Activated T-cell treated with anti-CD3 and anti-CD28 coated beads for 48 hours (primary cell): ENCODE data around the gene GLRA3.
"Not testable (repeated sequence)": the region's sequence is repeated elsewhere in the genome, so short reads cannot be mapped to it uniquely, and the experiment has no call there.

Experiments
- DNase-seq: peaks from one replicate; pipeline ENCODE4 v3.0.0-alpha.2; 2020; ENCODE audit warnings: low read depth

The GLRA3 gene

DNA sequence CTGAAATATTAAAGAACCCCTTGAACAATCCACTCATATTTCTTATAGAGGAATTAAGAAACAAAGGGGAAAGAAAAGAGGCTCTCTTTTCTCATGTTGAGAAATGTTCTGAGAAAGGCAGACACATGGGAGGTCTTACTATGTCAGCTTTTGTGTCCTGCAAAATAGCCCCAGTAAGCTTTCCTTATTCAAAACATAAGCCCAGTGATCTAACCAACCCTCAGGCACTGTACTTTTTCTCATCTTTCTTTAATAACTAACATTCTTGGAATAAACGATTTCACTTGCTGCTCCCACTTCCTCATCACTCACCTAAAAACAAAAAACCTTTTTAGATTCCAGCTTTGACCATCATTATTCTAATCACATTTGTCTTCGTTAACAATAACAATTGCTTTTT, 115.9 kb downstream of the GLRA3 start:
- no peak for DNase-seq

DNA sequence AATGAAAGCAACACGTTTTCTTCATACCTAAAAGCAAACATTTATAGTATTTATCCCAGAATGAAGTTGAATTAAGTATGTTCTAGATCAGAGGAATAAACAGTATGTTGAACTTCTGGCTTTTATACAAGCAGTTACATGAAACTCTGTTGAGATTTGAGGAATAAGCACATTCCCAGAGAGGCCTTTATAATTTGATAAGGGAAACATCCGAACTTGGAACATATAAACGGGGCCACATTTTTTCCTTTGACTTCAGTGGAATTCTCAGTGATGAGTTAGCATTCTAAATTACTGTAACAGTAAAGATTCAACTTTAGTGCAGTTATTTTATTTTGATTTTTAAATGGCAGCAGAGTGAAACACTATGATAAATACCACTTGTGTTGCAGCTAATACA, 119.5 kb downstream of the GLRA3 start:
- DNase-seq: no peak

DNA sequence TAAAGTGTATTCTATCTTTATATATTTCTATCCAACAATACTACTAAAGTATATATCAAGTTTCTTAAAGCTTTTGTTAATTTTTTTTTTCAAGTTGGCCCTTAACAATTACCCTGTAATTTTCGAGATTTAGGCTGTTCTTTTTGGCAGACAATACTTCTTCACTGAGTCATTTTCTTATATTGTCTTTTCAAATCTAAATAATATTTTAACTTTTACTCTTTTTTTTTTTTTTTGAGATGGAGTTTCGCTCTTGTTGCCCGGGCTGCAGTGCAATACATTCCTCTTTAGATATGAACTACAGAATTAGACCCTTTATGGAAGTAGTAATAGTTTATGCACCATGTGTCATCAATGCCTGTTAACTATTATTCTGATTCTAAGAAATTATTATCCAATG, 120.7 kb downstream of the GLRA3 start:
- no peak for DNase-seq

DNA sequence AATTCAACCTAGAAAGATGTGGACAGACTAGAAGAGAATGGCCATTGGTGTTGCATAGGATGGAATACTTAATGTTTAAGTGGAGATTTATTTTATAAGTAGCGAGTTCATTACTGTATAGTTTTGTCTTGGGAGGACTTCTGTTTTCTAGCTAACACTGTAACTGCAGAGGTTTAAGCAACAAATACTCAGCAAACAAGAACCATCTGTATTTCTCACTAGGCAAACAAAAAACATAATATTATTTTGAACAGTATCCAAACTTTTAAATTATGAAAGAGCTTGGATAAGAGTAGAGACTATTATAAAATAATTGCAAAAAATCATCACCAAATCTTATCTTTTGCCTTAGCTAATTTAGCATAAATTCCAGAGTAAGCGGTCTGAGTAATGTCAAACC, 121.1 kb downstream of the GLRA3 start:
- no peak for DNase-seq

DNA sequence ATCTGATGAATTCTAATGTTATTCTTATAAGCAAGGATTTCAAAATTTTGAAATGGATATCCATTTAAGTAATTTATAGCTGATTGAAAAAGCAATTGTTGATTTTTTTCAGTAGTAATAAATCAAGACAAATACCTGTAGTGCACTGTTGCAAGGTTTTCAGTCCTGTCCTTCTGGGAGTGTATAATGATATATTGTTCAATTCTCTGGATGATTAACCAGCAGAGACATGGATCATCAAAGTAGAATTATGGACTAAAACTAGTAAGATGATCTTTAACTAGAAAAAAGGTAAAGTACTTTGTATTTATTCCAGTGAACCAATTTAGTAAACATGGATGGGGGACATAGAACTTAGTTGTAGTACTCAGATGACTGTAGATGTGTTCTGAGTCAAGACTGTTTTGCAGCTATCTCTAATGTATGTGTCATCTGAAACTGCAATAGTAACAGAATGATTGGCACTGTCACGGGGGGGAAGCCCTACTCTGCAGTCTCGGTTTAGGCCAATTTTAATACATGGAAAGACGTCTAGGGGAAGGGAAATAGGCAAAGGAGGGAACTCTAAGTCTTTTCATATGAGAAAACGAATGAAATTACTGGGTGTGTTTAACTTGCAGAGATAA, 121.9 kb downstream of the GLRA3 start:
- DNase-seq: no peak

DNA sequence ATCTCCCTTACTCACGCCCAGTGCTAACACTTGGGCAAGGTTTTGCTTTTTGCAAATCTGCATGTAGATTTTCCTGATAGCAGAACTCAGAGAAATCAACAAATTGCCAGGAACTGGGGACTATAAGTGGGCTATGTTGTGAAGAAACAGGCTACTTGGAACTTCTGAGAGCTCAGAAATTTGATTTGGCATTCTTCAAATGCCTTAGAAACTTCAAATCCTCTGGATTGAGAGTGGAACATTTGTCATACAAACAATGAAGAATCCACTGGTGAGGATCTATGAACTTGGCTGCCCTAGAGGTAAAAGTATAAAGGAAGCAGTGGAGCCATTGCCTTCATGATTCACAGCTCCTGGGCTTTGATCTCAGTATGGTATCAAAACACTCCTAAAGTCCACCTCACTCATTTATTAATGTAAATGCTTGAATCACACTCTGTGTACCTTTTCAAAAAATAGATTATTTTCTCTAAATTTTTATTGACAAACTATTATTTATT, 126.0 kb downstream of the GLRA3 start:
- no peak for DNase-seq

DNA sequence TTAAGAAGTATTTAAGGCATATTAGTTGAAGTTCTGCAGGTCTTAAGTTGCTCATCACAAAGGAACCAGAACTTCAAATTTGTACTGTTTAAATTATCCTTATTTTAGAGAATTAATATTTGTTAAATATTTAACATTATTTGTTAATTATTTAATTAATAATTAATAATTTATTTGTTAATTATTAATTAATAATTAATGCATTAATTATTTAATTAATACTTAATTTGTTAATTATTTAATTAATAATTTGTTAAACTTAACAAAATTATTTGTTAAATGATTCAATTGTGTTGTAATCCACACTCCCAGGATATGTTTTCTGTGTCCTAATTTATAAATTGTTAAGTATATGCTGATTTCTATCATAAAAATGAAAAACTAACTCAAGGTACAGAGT, 129.4 kb downstream of the GLRA3 start:
- no peak for DNase-seq

DNA sequence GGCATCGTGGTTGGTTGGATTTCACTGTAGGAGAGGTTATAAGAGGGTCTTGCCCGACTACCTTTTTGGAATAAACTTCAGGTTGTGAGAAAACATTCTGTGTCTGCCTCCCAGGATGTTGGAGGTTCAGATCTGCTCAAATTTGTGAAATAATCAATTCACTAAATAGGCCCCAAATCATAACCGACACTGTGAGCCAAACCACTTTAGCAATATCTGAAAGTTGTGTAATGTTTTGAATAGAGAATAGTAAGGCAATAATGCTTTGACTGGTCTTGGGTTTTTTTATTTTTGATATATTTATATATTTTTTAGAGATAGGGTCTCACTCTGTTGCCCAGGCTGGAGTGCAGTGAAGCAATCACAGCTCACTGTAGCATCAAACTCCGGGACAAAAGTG, 131.2 kb downstream of the GLRA3 start:
- no peak for DNase-seq

DNA sequence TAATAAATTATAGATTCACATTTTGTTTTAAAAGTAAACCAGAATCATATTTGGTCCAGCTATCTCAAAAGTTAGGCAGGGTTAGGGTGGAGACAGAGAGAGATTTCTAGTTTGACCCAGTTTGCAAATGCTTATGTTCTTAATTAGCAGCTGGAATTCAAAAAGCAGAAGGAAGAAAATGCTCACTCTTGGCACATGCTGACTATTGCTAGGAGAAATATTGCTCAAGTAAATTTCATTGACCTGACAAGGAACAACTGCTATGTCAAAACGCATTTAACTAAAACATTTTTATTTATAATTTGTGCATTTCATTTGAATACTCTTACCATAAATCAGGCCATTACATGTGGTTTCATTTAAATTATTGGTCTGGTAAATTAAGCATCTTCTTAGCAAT, 131.8 kb downstream of the GLRA3 start:
- no peak for DNase-seq

DNA sequence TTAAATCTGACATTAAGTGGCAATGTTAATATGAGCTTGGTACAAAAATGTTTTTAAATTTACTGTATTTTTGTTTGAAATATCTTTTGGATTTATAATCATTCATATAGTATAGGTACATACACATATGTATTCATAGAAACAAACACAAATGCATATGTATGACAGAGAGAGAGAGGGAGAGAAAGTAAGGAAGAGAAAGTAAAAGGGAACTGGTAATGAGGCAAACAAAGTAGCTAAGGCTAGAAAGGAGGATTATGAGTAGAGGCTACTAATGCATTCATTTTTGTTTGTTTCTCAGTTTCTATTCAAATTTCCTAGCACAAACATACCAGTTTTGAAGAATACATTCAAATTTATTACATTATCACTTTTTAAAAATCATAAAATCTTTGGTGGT, 132.4 kb downstream of the GLRA3 start:
- DNase-seq: no peak

DNA sequence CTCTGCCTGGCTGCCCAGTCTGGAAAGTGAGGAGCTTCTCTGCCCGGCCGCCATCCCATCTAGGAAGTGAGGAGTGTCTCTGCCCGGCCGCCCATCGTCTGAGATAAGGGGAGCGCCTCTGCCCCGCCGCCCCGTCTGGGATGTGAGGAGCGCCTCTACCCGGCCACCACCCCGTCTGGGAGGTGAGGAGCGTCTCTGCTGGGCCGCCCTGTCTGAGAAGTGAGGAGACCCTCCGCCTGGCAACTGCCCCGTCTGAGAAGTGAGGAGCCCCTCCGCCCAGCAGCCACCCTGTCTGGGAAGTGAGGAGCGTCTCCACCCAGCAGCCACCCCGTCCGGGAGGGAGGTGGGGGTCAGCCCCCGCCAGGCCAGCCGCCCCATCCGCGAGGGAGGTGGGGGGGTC, 137.2 kb downstream of the GLRA3 start:
- not testable (repeated sequence) for DNase-seq

DNA sequence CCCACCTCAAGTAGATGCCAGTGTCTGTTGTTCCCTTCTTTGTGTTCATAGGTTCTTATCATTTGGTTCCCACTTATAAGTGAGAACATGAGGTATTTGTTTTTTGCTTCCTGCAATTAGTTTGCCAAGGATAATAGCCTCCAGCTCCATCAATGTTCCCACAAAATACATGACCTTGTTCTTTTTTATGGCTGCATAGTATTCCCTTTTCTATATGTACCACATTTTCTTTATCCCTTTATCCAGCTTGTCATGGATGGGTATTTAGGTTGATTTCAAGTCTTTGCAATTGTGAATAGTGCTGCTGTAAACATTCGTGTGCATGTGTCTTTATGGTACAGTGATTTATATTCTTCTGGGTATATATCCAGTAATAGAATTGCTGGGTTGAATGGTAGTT, 138.4 kb downstream of the GLRA3 start:
- no peak for DNase-seq

DNA sequence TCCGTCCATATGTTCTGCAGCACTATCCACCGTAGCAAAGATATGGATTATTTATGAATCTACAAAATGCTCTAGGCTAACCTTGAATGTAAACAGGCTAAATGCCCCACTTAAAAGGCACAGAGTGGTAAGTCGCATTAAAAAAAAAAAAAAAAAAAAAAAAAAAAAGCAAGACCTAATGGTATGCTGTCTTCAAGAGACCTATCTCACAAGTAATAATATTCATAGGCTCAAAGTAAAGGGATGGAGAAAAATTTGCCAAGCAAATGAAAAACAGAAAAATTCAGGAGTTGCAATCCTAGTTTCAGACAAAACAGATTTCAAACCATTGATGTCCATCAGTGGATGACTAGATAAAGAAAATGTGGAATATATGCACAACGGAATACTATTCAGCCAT, 139.4 kb downstream of the GLRA3 start:
- DNase-seq: no peak

DNA sequence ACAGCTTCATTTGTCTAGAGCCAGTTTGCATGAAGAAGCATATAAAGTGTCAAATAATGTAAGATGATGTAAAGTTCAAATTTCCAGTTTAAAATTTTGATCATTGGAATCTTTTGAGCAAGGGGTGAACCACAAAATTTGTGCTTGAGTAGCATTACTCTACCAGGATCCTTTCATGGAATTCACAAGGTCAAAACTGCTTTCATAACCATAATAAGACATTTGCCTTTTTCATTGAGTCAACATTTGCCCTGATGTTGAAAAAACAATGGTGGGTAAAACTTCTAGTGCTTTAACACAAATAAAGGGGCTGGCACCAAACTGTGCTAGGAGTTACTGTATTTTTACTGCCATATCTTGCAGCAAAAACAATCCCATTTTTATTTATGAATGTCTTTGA, 142.2 kb downstream of the GLRA3 start:
- DNase-seq: no peak

DNA sequence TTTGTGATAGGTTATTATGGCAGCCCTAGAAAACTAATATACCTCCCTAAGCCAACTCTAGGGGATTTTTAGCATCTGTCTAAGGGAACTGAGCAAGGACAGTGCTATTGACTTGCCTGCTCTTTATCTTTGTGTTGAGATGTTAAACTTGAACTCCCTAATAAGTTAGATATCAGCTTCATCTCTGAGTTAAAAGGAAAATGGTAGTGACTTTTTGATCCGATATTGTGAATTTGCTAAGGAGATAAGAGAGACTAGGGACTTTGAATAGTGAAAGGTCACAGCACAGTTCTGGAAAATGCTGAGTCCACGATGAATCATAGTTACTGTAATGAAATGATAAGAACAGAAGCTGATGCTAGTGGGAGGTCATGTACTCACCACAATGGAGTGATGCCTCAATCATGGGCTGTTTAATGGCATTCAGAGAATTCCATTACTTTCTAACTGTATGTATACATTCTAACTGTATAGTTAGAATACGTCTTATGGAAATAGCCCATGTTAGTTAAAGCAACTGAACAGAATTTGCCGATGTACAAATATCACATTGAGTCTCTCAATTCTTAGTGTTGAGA, 147.2 kb downstream of the GLRA3 start:
- no peak for DNase-seq

DNA sequence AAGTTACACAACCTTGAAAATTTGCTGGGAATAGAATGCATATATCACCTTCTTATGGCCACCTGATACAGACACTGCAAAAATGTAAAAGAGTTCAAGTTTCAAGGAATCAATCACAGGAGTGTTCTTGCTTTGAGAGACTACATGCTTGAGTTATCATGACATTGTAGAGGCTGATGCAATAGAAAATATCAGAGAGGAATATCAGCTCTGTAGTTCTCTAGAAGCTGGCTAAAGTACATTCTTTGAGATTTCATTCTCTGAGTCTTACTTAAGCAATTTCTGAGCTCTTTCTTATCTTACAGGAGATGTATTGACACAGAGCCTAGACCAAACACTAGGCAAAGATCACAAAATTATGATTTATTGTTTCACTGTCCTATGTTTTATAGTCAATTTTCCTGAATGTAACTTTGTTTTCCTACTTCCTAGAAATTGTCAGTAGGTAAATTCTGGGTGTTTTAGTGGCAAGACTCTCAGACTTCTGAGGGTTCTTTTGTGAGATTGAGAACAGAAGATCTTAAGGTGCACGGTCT, 154.7 kb downstream of the GLRA3 start:
- no peak for DNase-seq

DNA sequence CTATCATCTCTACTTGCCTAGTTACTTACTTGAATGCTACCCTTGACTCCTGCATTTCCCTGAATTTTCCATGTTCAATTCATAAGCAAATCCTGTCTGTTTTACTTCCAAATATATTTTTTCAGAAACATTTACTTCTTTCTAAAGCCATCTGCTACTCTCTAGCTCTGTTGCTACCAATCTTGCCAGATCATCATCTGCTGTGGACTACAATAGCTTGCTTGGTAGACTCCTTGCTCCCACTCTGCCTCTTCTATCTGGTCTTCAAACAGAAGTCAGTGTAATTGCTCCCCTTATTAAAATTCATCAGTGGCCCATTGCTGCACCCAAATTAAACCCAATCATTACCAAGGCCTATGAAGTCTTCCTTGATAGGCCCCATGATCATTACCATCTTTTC, 155.2 kb downstream of the GLRA3 start:
- DNase-seq: no peak

DNA sequence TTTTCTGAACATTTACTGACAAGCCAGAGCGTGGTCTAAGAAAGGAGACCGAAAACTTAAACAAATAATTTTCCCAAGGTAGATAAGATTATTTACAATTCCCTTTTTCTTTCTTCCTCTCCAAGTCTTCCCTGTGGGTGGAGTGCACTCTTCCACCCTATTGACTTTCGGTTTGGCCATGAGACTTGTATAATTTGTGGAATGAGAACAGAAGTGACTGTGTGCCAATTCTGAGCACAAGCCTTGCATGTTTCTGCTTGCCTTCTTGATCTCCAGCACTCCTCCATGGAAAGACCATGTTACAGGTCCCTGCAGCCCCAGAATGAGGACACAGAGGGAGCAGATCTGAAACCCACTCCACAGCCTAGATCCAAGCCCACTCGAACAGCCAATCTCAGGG, 156.8 kb downstream of the GLRA3 start:
- no peak for DNase-seq

DNA sequence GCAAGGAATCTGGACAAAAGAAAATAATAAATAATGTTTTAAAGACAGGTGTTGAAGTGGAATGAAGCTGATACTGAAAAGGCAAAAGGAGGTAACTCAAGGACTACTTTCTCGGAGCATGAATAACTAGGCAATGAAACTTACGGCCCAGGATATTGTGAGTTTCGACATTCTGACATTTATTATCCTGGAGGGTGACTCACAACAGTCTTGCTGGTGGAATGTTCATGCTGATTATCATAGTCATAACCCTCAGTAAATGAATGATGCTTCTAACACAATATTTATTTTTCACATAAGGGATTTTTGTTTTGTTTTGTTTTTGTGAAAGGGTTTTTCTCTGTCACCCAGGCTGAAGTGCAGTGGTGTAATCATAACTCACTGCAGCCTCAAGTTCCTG, 159.8 kb downstream of the GLRA3 start:
- no peak for DNase-seq

DNA sequence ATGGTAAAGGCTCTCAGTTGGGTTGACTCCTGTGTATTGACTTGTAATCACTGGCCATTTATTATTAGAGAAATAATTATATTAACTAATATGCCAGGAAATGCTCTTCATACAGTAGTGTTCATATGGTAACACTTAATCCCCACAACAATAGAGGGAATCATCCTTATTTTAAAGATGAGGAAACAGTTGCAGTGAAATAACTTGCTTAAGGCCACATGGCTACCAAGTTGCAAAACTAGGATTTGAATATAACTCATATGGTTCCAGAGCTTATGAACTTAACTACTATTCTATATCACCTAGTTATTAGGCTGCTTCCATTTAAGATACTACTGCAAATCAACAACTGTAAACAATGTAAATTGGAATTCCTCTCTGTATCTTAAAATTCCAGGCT, 163.2 kb downstream of the GLRA3 start:
- DNase-seq: no peak

DNA sequence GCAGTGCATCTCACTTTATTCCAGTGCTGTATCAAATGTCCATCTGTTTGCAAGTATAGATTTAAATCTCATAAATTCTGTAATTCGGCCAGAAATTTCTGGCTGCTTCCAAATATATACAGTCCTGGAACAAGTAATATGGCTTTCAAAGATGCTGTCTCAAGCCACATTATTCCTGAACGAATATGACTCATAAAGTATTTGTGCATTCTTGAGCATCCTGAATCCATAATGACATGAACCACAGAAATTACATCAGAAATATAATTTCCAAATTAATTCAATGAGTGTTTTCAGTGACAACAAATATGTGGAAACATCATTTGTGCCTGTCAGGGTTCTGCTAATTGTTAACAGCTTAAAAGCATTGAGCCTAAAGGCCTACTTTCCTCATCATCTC, 165.8 kb downstream of the GLRA3 start:
- DNase-seq: no peak

DNA sequence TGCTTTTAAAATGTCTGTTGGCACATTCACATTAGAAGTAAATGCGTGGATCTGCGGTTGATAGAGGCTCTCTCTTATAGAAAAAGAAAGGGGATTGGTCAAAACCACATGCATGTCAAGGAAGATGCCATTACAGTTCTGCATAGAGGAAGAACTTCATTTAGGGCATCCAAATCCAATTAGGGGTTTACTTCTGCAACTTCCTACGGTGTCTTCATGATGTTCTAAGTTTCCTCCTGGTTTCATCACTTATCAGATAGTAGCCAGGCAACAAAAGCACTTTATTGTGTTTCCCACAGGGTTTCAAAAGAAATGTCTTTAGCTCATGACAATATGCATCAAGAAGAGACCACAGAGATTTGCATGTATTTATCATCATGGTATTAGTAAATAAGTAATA, 170.8 kb downstream of the GLRA3 start:
- DNase-seq: no peak

DNA sequence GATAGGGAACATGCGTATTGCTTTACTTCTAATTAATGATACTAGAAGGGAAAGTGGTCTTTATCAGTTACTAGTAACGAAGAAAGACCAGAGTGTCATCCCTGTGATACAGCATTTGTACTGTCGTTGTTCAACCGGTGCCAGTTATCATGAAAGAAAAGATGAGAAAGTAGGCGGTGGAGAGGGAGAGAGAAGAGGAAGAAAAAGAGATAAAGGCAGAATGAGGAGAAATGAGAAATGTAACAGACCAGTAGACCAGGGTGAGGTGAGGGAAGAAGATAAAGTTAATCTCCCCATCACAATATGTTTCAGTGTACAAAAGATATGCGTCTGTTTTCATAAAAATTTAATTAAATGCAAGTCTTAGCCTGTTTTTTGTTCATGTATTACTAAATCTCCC, 171.6 kb downstream of the GLRA3 start:
- no peak for DNase-seq

DNA sequence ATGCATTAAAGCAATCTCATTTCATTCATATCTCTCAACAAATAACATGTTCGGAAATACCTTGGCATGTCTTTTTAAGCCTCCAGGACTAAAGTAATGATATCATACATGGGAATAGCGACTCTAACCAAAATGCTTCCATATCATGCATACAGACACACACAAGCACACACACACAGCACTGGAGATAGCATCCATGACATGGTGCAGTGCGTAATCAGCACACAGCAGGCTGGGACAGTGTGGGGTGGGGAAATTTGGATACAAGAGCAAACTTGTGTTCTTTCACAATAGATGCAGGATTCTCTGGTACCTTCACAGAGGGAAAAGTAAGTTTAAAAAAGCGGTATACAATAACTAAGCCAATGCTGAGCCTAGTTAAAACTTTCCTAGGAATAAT, 174.4 kb downstream of the GLRA3 start:
- no peak for DNase-seq
